GM23248 (cell line): ENCODE results near the gene CNKSR3. TPM values are rescaled to one million over a fixed set of nuclear protein-coding genes. Genes with fewer than 3 reads are reported as not detected.

Experiments
- DNase-seq: peaks from one replicate; pipeline ENCODE4 v3.0.0-alpha.2; 2015
- H2AFZ ChIP-seq: fragments of 200-600 bp; sonication (generic); 2 replicates; pipeline ENCODE4 v1.6.1; 2016; ENCODE audit warnings: antibody characterized with exemption
- H3F3A ChIP-seq: fragments of 200-600 bp; sonication (generic); 2 replicates; pipeline ENCODE4 v1.6.1; 2016; ENCODE audit warnings: mild to moderate bottlenecking, antibody characterized with exemption, mixed run types; ENCODE audit not compliant: insufficient read depth
- H3K27ac ChIP-seq: fragments of 200-600 bp; sonication (generic); 2 replicates; pipeline ENCODE4 v1.5.1; 2016; ENCODE audit warnings: mild to moderate bottlenecking
- H3K27me3 ChIP-seq: fragments of 200-600 bp; sonication (generic); replicated peaks from 2 replicates; pipeline ENCODE4 v1.6.1; 2016; ENCODE audit warnings: mild to moderate bottlenecking; ENCODE audit not compliant: insufficient read depth
- H3K36me3 ChIP-seq: fragments of 200-600 bp; sonication (generic); 2 replicates; pipeline ENCODE4 v1.6.1; 2016; ENCODE audit warnings: low read depth, mild to moderate bottlenecking
- H3K4me1 ChIP-seq: fragments of 200-600 bp; sonication (generic); 2 replicates; pipeline ENCODE4 v1.6.1; 2016; ENCODE audit warnings: mild to moderate bottlenecking; ENCODE audit not compliant: insufficient read depth
- H3K4me2 ChIP-seq: fragments of 200-600 bp; sonication (generic); one replicate; pipeline ENCODE4 v1.6.1; 2016; ENCODE audit warnings: mild to moderate bottlenecking; ENCODE audit not compliant: unreplicated experiment
- H3K4me3 ChIP-seq: fragments of 200-600 bp; sonication (generic); 2 replicates; pipeline ENCODE4 v1.5.1; 2016; ENCODE audit warnings: mild to moderate bottlenecking
- H3K79me2 ChIP-seq: fragments of 200-600 bp; sonication (generic); 2 replicates; pipeline ENCODE4 v1.6.1; 2016; ENCODE audit warnings: mild to moderate bottlenecking; ENCODE audit not compliant: insufficient read depth
- H3K9ac ChIP-seq: fragments of 200-600 bp; sonication (generic); 2 replicates; pipeline ENCODE4 v1.6.1; 2016; ENCODE audit warnings: mild to moderate bottlenecking
- H3K9me2 ChIP-seq: fragments of 200-600 bp; sonication (generic); 2 replicates; pipeline ENCODE4 v1.6.1; 2016; ENCODE audit warnings: mixed run types, mild to moderate bottlenecking, moderate library complexity; ENCODE audit not compliant: insufficient read depth
- H3K9me3 ChIP-seq: fragments of 200-600 bp; sonication (generic); one replicate; pipeline ENCODE4 v1.6.1; 2017; ENCODE audit warnings: low read depth
- H4K20me1 ChIP-seq: fragments of 200-600 bp; sonication (generic); 2 replicates; pipeline ENCODE4 v1.6.0; 2016; ENCODE audit not compliant: insufficient read depth
- EZH2 ChIP-seq: fragments of 200-600 bp; sonication (generic); IDR thresholded peaks from 2 replicates; pipeline ENCODE4 v1.6.1; 2018; ENCODE audit warnings: antibody characterized with exemption, mild to moderate bottlenecking; ENCODE audit not compliant: insufficient read depth, poor library complexity, severe bottlenecking
- EZH2phosphoT487 ChIP-seq: fragments of 200-600 bp; sonication (generic); IDR thresholded peaks from 2 replicates; pipeline ENCODE4 v1.6.1; 2018; ENCODE audit warnings: antibody characterized with exemption, moderate library complexity, mild to moderate bottlenecking, low read depth; ENCODE audit not compliant: insufficient read depth
- WGBS, 2 experiments: methylation state at CpG; one replicate each; pipeline ENCODE4 v1.1.6; 2015 to 2017; ENCODE audit warnings: low lambda C conversion rate in 2 of 2, low coverage in 1 of 2; ENCODE audit errors: missing lambda C conversion rate in 2 of 2; 5-methylcytosine and 5-hydroxymethylcytosine counted together
- in situ Hi-C: fragments of 300-500 bp; cut with MboI; formaldehyde crosslinking; loops from 2 replicates; pipeline ENCODE4 v1.15.0; 2020
- polyA plus RNA-seq: library from polyadenylated mRNA; unstranded; fragments of >200 nt; fragmentation: Nextera tagmentation; extraction: Ambion mirVana; gene quantifications from 2 replicates; pipeline ENCODE4 v1.2.1, GENCODE V29; 2016
- total RNA-seq: library from RNA; depleted of rRNA; stranded (reverse); fragments of >200 nt; shearing (Covaris generic); gene quantifications from 2 replicates; pipeline ENCODE4 v1.2.3, GENCODE V29; 2014

Gene CNKSR3
- total and polyA plus RNA-seq, 2 experiments from 2014 or later, result 1.7 to 1.9 TPM

DNA sequence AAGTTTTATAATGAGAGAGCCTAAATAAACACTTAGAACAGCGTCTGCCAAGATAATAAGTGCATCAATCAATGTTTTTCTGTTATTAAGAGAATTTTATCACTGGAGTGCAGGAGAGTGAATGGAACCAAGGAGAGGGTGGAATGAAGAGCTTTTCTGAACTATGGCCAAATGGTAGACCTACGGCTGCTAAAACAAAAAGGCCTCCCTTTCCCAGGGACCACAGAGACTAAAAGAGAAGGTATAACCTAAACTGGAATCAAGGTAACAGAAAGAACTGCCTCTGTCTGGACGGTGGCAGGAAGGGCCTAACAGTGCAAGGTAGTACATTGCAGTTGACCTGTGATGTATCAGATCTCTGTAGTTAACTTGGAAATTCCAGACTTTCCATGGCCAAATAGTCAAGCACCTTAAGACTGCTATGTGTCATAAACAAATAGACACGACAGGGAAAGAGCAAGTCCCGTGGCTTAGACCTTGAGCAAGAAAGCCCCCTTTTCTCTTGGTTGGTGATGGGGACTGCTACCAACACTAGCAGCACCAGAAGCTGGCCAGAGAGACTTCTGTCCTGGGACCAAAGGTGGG is 5.5 kb downstream of the CNKSR3 start:
- no peak overlapping the region for H3K9ac ChIP-seq
- H3K27ac ChIP-seq, result no peak overlapping the region
- no peaks in the 10 kb centered on the region for H3K36me3 ChIP-seq
- no peaks in the 10 kb centered on the region for H3F3A ChIP-seq
- no peak overlapping the region for H3K4me3 ChIP-seq
- TF ChIP-seq EZH2 (no peak), EZH2phosphoT487 (no peak)
- no peaks in the 10 kb centered on the region for H3K27me3 ChIP-seq
- no peaks in the 10 kb centered on the region for H3K9me2 ChIP-seq
- no peak overlapping the region for H2AFZ ChIP-seq
- no peak overlapping the region for H3K4me2 ChIP-seq
- WGBS, 2 experiments, result 93 to 95% methylated on average over 5 of the region's 5 CpGs
- no peaks in the 10 kb centered on the region for H3K9me3 ChIP-seq
- H3K4me1 ChIP-seq, result peaks cover 6% of the 10 kb centered on the region; the same call in 1 of the 2 replicates
- H3K79me2 ChIP-seq, result peaks cover 24% of the 10 kb centered on the region
- H4K20me1 ChIP-seq, result no peaks in the 10 kb centered on the region
- in situ Hi-C loops, result no loop called here
- DNase-seq, result no peak

- peaks cover 6% of the 10 kb centered on the region; the same call in 1 of the 2 replicates for H3K4me1 ChIP-seq
- no peaks in the 10 kb centered on the region for H3K36me3 ChIP-seq
- H3K9ac ChIP-seq, result no peak overlapping the region
- TF ChIP-seq EZH2phosphoT487 (no peak), EZH2 (no peak)
- H2AFZ ChIP-seq, result no peak overlapping the region
- peaks cover 24% of the 10 kb centered on the region for H3K79me2 ChIP-seq
- DNase-seq, result no peak
- H3K4me2 ChIP-seq, result peak overlapping the region; percentile 28
- no peak overlapping the region for H3K27ac ChIP-seq
- no peaks in the 10 kb centered on the region for H3F3A ChIP-seq
- no peaks in the 10 kb centered on the region for H3K27me3 ChIP-seq
- H3K4me3 ChIP-seq, result no peak overlapping the region
- no peaks in the 10 kb centered on the region for H4K20me1 ChIP-seq
- no peaks in the 10 kb centered on the region for H3K9me3 ChIP-seq
- WGBS, 2 experiments, result 95% methylated on average over 4 of the region's 4 CpGs
- H3K9me2 ChIP-seq, result no peaks in the 10 kb centered on the region
- in situ Hi-C loops, result no loop called here
These were observed 6.4 kb downstream of the CNKSR3 start for GRCh38 chr6:154504102-154504501.

- no peaks in the 10 kb centered on the region for H4K20me1 ChIP-seq
- peak overlapping the region; percentile 28 for H3K4me2 ChIP-seq
- peak; percentile 81 for DNase-seq
- TF ChIP-seq EZH2 (no peak), EZH2phosphoT487 (no peak)
- H3K9me3 ChIP-seq, result no peaks in the 10 kb centered on the region
- peaks cover 6% of the 10 kb centered on the region; the same call in 1 of the 2 replicates for H3K4me1 ChIP-seq
- peaks cover 22% of the 10 kb centered on the region for H3K79me2 ChIP-seq
- no peaks in the 10 kb centered on the region for H3K9me2 ChIP-seq
- 0 out of 2 replicates have a peak, but pooled peaks cover 2% of the 10 kb centered on the region for H3F3A ChIP-seq
- H2AFZ ChIP-seq, result no peak overlapping the region
- in situ Hi-C loops, result no loop called here
- no peak overlapping the region for H3K4me3 ChIP-seq
- no peaks in the 10 kb centered on the region for H3K27me3 ChIP-seq
- H3K9ac ChIP-seq, result no peak overlapping the region
- WGBS, 2 experiments, result 30 to 34% methylated on average over 5 of the region's 5 CpGs
- no peaks in the 10 kb centered on the region for H3K36me3 ChIP-seq
- no peak overlapping the region for H3K27ac ChIP-seq
These were observed 6.8 kb downstream of the CNKSR3 start for GRCh38 chr6:154503658-154504057.

- Histone ChIP-seq H3K27me3 (no peaks in the 10 kb centered on the region), H3F3A (0 out of 2 replicates have a peak, but pooled peaks cover 8% of the 10 kb centered on the region), H3K27ac (no peak overlapping the region), H3K9me2 (no peaks in the 10 kb centered on the region), H3K4me3 (no peak overlapping the region), H3K4me2 (no peak overlapping the region), H2AFZ (no peak overlapping the region), H4K20me1 (no peaks in the 10 kb centered on the region), H3K9me3 (no peaks in the 10 kb centered on the region), H3K4me1 (peaks cover 6% of the 10 kb centered on the region; the same call in 1 of the 2 replicates), H3K9ac (no peak overlapping the region), H3K36me3 (no peaks in the 10 kb centered on the region), H3K79me2 (peaks cover 12% of the 10 kb centered on the region)
- in situ Hi-C loops, result no loop called here
- TF ChIP-seq EZH2phosphoT487 (no peak), EZH2 (no peak)
- 96 to 100% methylated on average over 7 of the region's 7 CpGs for WGBS, 2 experiments
- no peak for DNase-seq
These were observed 7.9 kb downstream of the CNKSR3 start for GRCh38 chr6:154502553-154502952.

GRCh38 chr6:154501578-154501868 is 9.0 kb downstream of the CNKSR3 start:
- no peak overlapping the region for H2AFZ ChIP-seq
- H3K4me2 ChIP-seq, result no peak overlapping the region
- 89 to 93% methylated on average over 4 of the region's 4 CpGs for WGBS, 2 experiments
- H4K20me1 ChIP-seq, result no peaks in the 10 kb centered on the region
- no peaks in the 10 kb centered on the region for H3K9me2 ChIP-seq
- no peak overlapping the region for H3K27ac ChIP-seq
- no peaks in the 10 kb centered on the region for H3K36me3 ChIP-seq
- 0 out of 2 replicates have a peak, but pooled peaks cover 8% of the 10 kb centered on the region for H3F3A ChIP-seq
- no peak for DNase-seq
- TF ChIP-seq EZH2phosphoT487 (no peak), EZH2 (no peak)
- in situ Hi-C loops, result no loop called here
- H3K27me3 ChIP-seq, result no peaks in the 10 kb centered on the region
- peaks cover 3% of the 10 kb centered on the region; the same call in 1 of the 2 replicates for H3K79me2 ChIP-seq
- H3K4me3 ChIP-seq, result no peak overlapping the region
- no peaks in the 10 kb centered on the region for H3K9me3 ChIP-seq
- peaks cover 6% of the 10 kb centered on the region; the same call in 1 of the 2 replicates for H3K4me1 ChIP-seq
- H3K9ac ChIP-seq, result no peak overlapping the region
